SK-N-MC (cell line): ENCODE results near the gene SKP2.

Experiments used
- EZH2 ChIP-seq: fragments of 200-600 bp; sonication (generic); IDR thresholded peaks from one replicate; pipeline ENCODE4 v1.6.1; 2017; ENCODE audit warnings: antibody characterized with exemption
- POLR2AphosphoS5 ChIP-seq: IDR thresholded peaks from 2 replicates; pipeline ENCODE4 v1.6.1; 2012; ENCODE audit warnings: mild to moderate bottlenecking, low read depth, low read length, borderline replicate concordance

- TF ChIP-seq POLR2AphosphoS5 (no peak), EZH2 (no peak)
Measured at GRCh38 chr5:36200513-36200912, 48.6 kb downstream of the SKP2 start.
